ENCODE data around the gene UGT1A3.

- TF ChIP-seq REST (IDR thresholded peaks at IDR 0.05; ENCODE audit: low read depth) (no peak), TCF12 (IDR thresholded peaks at IDR 0.05; ENCODE audit: low read depth) (no peak), MAX (IDR thresholded peaks at IDR 0.05) (no peak), CREB1 (IDR thresholded peaks at IDR 0.05; ENCODE audit: low read depth) (no peak)
Measured at GRCh38 chr2:233686928-233687327, 41.9 kb upstream of the UGT1A3 start.
